HG03175 (cell line): ENCODE results near the gene PRAMEF6.
"Not testable (repeated sequence)": the region's sequence is repeated elsewhere in the genome, so short reads cannot be mapped to it uniquely, and the experiment has no call there.

Experiments used
- ATAC-seq: cut with Tn5 transposase; IDR thresholded peaks from one replicate; pipeline ENCODE4 v1.9.1; 2021; ENCODE audit warnings: mild to moderate bottlenecking, moderate library complexity; ENCODE audit not compliant: unreplicated experiment

PRAMEF6 gene

DNA sequence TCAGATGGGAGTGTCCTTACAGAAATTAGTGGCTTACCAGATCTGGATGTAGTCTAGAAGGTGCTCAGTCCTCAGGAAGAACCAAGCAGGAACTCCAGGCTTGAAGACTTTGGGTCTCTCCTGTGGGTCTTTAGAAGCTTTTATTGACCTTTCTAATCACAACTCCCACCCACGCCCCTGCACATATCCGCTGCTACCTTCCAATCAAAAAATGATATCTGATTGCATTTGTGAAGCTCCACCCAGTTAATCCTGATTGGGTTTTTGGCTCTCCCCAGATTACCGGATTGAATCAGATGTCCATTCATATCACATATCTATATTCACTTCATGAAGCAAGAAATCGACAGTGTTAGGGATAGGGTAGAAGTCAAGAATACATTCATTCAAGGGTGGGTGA lies at the start of gene PRAMEF6:
Gene PRAMEF6, minus strand, starts transcription at position 101 of the 400 bp plus-strand sequence. CDS start 5,062 bp downstream, outside the sequence.
- ATAC-seq: not testable (repeated sequence)

DNA sequence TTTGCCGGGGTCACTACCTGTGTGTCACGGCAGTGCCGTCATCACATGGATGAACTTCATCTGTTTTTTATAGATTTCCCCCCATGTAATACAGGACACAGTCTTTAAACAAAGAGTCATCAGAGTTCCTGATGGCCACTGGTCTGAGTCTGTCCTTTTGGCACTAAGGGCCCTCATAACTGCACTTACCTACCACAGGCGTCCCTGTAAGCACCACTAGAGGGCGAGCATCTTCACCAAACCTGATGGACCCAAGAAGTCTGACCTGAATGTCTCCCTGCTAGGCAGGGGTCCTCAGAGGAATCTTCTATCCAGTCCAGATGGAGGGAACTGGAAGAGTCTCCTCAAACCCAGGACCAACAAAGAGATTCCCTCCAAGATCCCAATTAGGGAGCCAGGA lies 23.0 kb downstream of the PRAMEF6 start:
- not testable (repeated sequence) for ATAC-seq

DNA sequence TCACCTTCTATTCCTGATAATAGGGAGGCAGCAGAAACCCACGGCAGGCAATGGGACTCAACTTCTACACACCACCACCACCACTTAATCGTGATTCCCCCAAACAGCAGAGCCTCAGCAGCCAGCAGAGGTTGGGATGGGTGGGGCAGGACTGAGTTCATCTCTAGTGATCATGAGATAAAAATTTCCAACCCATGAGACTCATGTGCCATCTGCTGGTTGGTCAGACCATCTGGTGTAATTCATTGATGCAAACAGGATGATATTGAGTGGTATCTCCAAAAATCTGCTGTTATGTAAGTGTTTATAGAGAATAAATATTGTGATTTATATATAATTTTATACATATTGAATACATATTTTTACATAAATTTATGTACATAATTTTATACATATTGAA lies 25.6 kb downstream of the PRAMEF6 start:
- ATAC-seq: not testable (repeated sequence)

DNA sequence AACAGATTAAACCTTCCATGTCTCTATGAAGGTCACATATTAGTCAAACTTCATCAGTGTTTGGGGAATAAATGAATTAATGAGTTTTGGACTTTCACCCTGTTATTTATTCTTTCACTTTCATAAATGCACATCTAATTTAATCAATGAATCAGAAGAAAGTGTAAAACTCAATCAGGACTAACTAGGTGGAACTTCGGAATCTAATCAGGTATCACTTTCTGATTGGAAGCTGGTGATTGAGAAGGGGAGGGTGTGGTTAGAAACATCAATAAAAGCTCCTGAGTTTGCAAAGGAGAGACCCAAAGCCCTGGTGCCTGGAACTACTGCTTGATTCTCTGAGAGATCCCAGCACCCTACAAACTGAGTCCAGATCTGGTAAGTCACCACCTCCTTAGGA lies 31.1 kb downstream of the PRAMEF6 start, which contains the start of gene PRAMEF7:
Gene PRAMEF7, plus strand, starts transcription at position 301 of the 400 bp plus-strand sequence. CDS start 1,083 bp downstream, outside the sequence.
- ATAC-seq: not testable (repeated sequence)

DNA sequence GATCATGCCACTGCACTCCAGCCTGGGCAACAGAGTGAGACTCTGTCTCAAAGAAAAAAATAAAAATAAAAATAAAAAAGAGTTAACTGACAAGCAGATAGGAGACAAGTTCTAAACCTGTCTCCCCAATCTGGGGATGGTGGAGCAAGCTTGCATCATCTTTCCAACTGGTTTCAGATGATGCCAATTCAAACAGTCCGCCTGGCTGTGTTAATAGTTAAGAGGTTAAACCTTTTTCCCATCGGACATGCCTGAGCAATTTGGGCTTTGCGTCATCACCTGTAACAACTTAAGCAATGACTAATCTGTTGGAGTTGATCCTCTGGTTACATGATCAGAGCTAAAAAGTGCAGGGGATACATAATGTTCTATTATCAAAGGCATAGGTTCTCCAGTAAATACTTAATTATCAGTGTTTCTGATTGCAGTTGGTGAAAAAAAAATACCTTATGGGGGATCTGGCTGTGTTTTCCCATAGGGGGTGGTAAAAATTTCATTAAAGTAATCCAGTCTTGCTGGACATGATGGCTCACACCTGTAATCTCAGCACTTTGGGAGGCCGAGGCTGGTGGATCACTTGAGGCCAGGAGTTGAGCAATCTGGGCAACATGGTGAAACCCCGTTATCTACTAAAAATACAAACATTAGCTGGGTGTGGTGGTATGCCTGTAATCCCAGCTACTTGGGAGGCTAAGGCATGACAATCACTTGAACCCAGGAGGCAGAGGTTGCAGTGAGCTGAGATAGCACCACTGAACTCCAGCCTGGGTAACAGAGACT lies 43.4 kb downstream of the PRAMEF6 start:
- not testable (repeated sequence) for ATAC-seq

DNA sequence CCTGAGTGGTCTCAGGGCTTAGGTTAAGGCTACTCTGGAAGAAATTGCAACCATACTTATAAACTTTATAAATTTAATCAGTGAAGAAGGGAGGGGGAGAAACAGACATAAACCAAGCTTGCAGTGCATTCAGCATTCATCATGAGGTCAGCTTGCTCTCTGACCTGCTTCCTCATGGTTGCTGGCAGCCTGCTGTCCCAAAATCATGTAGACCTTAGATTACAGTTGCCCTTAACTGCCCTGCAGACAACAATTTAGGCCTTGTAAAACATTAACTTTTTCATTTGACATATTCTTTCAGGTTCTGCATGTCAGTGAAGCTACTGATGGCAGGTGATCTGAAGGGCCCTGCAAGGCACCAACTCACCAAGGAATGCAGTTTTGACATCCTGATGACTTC lies 48.2 kb downstream of the PRAMEF6 start:
- not testable (repeated sequence) for ATAC-seq

DNA sequence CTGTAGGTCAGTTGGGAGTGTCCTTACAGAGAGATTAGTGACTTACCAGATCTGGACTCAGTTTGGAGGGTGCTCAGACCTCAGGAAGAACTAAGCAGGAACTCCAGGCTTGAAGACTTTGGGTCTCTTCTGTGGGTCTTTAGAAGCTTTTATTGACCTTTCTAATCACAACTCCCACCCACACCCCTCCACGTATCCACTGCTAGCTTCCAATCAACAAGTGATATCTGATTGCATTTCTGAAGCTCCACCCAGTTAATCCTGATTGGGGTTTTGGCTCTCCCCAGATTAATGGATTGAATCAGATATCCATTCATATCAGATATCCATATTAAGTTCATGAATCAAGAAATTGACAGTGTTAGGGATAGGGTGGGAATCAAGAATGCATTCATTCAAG lies 49.2 kb downstream of the PRAMEF6 start, which contains the start of gene PRAMEF10:
Gene PRAMEF10, minus strand, starts transcription at position 101 of the 400 bp plus-strand sequence. CDS start 2,423 bp downstream, outside the sequence.
- ATAC-seq: not testable (repeated sequence)
